Measurements from ENCODE around the gene FAM234A.
A peak's percentile ranks its signal among the peaks of the same experiment; 100 is the strongest.

FAM234A gene

GRCh38 chr16:283033-283805, 48.6 kb downstream of the FAM234A start, which contains the start of gene PDIA2:
Gene PDIA2 (plus strand): TSS chr16:283164. CDS start chr16:283170, 6 bp downstream.
- peak in 1 of 2 donors; percentile 37 for DNase-seq

- no peak for DNase-seq
These were observed 49.8 kb downstream of the FAM234A start for GRCh38 chr16:284204-285120.

- no peak for DNase-seq
These were observed 50.8 kb downstream of the FAM234A start for GRCh38 chr16:285146-286055.

- DNase-seq = no peak
These were observed 52.1 kb downstream of the FAM234A start for GRCh38 chr16:286491-287297.

GRCh38 chr16:287298-287811, 52.7 kb downstream of the FAM234A start:
- no peak for DNase-seq

- no peak for DNase-seq
These were observed 53.6 kb downstream of the FAM234A start for GRCh38 chr16:287981-288920.

GRCh38 chr16:289395-289997, 54.9 kb downstream of the FAM234A start:
- no peak for DNase-seq

- DNase-seq = no peak
These were observed 55.5 kb downstream of the FAM234A start for GRCh38 chr16:290015-290680.

GRCh38 chr16:290681-291405, 56.2 kb downstream of the FAM234A start:
- no peak for DNase-seq

- no peak for DNase-seq
These were observed 56.9 kb downstream of the FAM234A start for GRCh38 chr16:291539-291938.

GRCh38 chr16:293043-293775, 58.6 kb downstream of the FAM234A start:
- DNase-seq = no peak

GRCh38 chr16:296276-296675, 61.7 kb downstream of the FAM234A start:
- DNase-seq = no peak

- DNase-seq = no peak
These were observed 62.3 kb downstream of the FAM234A start for GRCh38 chr16:296806-297510.

GRCh38 chr16:297832-298231, 63.2 kb downstream of the FAM234A start:
- DNase-seq = no peak

- DNase-seq = no peak
These were observed 66.6 kb downstream of the FAM234A start for GRCh38 chr16:301235-301634.

- no peak for DNase-seq
These were observed 67.3 kb downstream of the FAM234A start for GRCh38 chr16:301950-302349.
